ENCODE results near the gene CENPO.

GRCh38 chr2:24827321-24828237, 34.4 kb downstream of the CENPO start:
- TF ChIP-seq, protein P1, sequence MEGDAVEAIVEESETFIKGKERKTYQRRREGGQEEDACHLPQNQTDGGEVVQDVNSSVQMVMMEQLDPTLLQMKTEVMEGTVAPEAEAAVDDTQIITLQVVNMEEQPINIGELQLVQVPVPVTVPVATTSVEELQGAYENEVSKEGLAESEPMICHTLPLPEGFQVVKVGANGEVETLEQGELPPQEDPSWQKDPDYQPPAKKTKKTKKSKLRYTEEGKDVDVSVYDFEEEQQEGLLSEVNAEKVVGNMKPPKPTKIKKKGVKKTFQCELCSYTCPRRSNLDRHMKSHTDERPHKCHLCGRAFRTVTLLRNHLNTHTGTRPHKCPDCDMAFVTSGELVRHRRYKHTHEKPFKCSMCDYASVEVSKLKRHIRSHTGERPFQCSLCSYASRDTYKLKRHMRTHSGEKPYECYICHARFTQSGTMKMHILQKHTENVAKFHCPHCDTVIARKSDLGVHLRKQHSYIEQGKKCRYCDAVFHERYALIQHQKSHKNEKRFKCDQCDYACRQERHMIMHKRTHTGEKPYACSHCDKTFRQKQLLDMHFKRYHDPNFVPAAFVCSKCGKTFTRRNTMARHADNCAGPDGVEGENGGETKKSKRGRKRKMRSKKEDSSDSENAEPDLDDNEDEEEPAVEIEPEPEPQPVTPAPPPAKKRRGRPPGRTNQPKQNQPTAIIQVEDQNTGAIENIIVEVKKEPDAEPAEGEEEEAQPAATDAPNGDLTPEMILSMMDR (IDR thresholded peaks at IDR 0.05) = peak; percentile 93
- TF ChIP-seq POLR2AphosphoS5 (IDR thresholded peaks at IDR 0.05; ENCODE audit: low read depth, low read length) = no peak
